Measurements from ENCODE around the gene VIT. TPM values are rescaled to one million over a fixed set of nuclear protein-coding genes. Genes with fewer than 3 reads are reported as not detected.

Gene VIT
- polyA plus RNA-seq, 1 donor = 3.4 TPM

- no peak for DNase-seq
Observed at GRCh38 chr2:36770542-36771287, 74.2 kb downstream of the VIT start.

GRCh38 chr2:36771671-36772070 is 75.2 kb downstream of the VIT start:
- no peak for DNase-seq

DNA sequence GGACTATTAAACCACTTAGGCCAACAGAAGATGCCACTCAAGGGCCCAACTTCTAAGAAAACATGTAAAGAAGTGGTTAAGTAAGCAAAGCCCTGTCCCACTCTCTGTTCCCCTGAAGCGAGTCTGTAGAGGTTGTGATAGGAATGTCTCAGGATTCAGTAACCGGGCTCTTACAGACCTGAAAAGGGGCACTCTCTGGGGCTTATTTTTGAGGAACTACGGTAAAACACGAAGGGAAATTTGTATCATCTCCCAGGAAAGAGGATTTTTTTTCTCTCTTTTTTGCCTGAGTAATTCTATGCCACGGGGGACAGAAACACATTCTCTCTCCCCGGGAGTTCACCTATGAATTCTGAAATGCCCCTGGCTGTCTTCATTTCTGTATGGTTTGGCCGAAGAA is 77.4 kb downstream of the VIT start:
- DNase-seq = no peak

GRCh38 chr2:36775261-36775660 is 78.8 kb downstream of the VIT start:
- DNase-seq = no peak

GRCh38 chr2:36775806-36776205 is 79.3 kb downstream of the VIT start:
- DNase-seq = no peak

DNA sequence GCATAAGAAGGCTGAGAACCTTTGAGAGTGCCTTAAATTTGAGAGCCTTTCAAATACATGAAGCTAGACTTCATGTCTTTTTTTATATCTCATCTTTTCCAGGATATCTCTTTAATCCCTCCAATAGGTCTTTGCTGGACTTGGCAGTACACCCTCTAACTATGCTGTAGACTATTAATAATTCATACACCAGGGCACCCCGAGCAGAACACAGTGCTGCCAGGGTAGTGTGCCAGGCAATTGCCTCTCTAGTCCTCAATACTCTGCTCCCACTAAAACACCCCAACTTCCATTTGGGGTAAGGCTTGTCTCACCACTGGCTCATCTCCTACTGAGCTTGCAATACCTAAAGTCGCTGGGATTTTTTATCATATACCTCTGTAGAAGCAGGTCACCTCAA is 80.8 kb downstream of the VIT start:
- no peak for DNase-seq

- no peak for DNase-seq
Observed at GRCh38 chr2:36777788-36778187, 81.3 kb downstream of the VIT start.

DNA sequence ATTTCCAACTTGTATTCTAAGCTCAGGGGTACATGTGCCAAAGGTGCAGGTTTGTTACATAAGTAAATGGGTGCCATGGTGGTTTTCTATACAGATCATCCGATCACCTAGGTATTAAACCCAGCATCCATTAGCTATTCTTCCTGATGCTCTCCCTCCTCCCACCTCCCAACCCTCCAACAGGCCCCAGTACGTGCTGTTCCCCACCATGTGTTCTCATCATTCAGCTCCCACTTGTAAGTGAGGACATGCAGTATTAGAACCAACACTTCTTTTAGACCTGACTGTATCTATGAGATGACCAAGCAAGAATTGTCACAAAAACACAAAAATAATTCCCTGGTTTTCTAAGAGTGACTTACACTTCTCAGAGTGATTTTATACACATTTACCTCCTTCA is 83.0 kb downstream of the VIT start:
- DNase-seq = no peak

GRCh38 chr2:36780231-36780839 is 83.8 kb downstream of the VIT start:
- DNase-seq = peak; percentile 57

- no peak for DNase-seq
Observed at GRCh38 chr2:36781907-36782720, 85.6 kb downstream of the VIT start.

DNA sequence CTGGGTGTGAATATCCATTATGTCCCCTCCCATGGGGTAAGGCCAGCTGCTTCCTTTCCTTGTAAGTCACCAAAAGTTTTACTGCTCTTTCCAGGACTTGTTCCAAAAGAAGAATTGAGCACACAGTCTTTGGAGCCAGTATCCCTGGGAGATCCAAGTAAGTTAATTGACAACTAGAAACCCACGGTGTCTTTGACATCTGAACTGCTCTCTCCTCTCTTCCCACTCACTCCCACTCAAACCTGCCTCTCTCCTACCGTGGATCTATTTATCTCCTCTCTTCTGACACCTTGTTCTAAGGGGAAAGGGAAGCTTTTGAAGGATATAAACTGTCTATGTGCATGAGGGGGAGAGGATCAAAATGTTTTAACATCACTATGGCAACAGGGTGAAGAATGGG is 86.7 kb downstream of the VIT start:
- DNase-seq = peak; percentile 62

DNA sequence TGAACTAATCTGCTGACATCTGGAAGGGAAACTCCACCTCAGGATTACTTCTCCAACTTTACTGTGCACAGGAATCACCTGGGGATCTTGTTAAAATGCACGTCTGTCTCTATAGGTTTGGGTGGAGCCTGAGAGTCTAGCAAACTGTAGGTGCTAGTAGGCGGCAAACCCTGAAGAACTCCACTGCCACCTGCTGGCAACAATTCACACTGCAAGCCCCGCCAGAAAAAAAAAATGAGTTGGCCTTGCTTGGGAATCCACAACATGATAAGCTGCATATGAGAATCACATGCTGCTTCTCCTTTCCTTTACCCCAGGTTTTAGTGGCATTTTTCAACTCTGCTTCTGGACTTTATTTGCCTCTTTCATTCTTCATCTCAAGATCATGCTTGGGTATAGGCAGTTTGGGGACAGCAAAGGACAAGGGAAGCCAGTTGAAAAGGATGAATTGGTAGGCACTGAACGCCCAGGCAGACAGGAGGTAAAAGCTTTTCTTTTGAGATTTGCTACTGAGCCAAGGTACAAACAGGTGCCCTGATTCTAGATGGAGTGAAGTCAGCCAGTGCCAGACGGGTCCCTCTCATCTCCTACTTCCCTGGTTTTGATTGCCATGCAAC is 88.8 kb downstream of the VIT start:
- DNase-seq = peak; percentile 59

- no peak for DNase-seq
Observed at GRCh38 chr2:36789181-36789804, 92.8 kb downstream of the VIT start.

- DNase-seq = no peak
Observed at GRCh38 chr2:36792951-36793350, 96.4 kb downstream of the VIT start.

GRCh38 chr2:36797324-36798070 is 101.0 kb downstream of the VIT start:
- no peak for DNase-seq

DNA sequence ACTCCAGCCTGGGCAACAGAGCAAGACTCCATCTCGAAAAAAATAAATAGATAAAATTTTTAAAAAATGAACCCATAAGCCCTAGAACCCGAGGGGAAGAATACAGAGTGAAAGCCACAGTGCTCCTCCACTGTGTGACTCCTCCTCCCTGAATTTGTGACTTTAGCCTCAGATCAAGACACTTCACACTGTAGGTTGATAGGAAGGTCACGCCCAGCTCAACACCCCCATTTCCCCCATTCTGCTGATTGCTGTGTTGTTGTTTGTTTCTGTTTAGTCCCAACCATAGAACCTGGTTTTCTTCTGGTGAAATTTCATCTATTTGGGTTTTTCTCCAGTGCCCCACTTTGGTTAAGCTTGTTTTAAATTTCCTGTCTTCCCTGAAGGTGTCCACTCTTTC is 102.2 kb downstream of the VIT start:
- DNase-seq = no peak

DNA sequence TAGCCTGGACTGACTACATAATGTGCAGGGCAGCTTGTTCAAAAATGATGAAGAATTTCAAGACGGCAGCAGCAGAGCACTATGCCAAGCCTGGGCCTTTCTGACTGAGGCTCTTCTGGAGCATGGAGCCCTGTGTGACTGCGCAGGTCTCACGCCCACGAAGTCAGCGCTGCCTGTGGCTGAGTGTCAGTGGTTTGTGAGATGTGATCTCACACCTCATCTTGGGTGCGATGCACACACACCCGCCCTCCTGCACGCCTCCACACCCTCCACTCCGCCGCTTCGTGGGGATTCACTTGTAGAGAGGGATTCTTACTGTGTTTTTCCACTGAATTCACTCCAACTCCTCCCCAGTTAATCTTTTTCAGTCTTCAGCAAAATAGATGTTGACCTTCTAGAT is 103.9 kb downstream of the VIT start:
- no peak for DNase-seq

DNA sequence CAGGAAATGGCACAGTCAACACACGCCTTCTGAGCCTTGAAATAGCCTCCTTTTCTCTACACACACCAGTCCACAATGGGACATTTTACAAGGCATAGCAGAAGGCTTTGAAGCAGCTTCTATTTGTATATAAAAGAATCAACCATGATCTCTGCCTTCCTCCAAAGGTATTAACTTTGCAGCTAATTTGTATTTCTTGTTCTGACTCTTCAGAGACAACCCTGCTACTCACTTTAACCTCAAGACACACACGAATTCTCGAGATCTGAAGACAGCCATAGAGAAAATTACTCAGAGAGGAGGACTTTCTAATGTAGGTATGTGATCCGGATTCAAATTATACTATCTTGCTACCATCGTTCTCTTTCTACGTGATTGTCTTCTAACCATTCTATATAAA is 104.6 kb downstream of the VIT start:
- DNase-seq = no peak

- no peak for DNase-seq
Observed at GRCh38 chr2:36802952-36803351, 106.4 kb downstream of the VIT start.

DNA sequence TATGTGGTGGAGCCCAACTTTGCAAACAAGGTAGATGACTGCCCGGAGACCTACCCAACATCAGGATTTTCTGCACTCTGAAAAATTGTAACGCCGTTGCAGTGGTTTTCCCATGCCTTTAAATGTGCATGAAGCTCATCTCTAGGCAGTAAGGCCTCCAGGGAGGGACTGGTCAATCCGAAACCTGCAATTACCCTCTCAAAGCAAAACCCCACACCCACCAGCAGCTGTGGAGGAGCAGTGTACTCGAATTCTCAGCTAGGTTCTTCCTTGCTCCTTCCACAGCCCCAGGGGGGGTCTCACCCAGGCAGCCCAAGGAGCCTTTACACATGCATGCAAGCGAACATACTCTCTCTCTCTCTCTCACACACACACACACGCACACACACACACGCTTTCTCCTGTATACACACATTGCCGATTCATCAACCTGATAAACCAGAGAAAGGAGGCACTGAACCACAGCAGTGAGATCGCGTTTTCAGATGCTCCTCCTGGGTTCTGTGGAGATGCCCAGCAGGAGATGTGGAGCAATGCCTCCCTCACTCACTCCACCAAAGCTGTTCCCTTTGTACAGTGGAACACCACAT is 109.2 kb downstream of the VIT start:
- no peak for DNase-seq

DNA sequence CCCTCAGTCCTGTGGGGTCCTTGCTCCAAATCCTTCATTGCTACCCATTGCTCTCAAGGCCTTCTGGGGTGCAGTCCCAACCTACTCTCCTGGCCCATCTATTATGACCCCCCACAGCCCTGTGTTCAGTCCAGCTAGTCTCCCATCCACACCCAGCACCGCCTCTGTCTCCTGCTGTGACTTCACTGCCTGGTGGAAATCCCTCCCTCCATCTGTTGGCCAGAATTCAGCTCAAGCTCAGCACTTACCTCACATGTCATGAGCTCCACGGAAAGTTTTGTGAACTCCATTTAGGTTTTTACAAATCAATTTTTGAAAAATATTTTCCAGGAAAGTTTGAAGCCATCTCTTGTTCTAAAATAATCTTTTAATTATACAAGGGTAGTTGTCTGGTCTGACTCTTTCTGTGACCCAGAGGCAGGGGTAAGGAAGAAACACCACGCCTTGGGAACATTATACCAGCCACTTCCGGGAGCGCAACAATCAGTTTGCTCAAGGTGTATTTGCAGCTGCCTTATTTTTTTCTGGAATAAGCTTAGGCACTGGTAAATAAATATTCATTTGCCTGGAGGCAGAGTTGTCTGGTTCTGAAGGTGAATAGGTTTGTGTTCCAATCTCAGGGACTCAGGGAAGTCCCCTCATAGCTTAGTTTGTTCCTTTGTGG is 110.8 kb downstream of the VIT start:
- DNase-seq = peak; percentile 2
